ENCODE results near the gene DCDC1. TPM values are rescaled to one million over a fixed set of nuclear protein-coding genes. Genes with fewer than 3 reads are reported as not detected.

The DCDC1 gene
- total RNA-seq, 2 donors from 2014 or later, result 2.9 to 3.2 TPM

DNA sequence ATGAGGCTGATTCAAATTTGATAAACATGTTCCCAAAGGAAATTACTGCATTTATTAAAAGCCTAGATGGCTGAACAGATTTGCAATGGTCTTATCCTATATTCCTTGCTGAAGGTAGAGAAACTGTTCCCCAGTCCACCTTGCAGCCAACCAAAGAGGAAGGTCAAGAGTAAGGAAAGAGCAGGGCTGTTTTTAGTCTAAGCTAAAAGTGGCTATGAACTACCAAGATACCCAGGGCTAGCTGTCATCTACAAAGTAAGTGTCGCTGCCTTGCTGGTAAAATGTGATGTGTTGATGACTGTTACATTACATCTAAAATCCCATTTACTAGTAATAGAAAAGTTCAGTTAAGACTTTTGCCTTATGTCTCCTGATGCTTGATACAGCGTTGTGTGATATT is 493.3 kb downstream of the DCDC1 start:
- H3K36me3 Mint-ChIP-seq (ENCODE audit: low read depth), result no peaks in the 10 kb centered on the region
- no peaks in the 10 kb centered on the region for H3K4me1 Mint-ChIP-seq
- H3K4me1 ChIP-seq (ENCODE audit: control insufficient read depth, insufficient read depth, low read length), result no peaks in the 10 kb centered on the region
- H3K9me3 Mint-ChIP-seq, result no peaks in the 10 kb centered on the region
- TF ChIP-seq, protein P1, sequence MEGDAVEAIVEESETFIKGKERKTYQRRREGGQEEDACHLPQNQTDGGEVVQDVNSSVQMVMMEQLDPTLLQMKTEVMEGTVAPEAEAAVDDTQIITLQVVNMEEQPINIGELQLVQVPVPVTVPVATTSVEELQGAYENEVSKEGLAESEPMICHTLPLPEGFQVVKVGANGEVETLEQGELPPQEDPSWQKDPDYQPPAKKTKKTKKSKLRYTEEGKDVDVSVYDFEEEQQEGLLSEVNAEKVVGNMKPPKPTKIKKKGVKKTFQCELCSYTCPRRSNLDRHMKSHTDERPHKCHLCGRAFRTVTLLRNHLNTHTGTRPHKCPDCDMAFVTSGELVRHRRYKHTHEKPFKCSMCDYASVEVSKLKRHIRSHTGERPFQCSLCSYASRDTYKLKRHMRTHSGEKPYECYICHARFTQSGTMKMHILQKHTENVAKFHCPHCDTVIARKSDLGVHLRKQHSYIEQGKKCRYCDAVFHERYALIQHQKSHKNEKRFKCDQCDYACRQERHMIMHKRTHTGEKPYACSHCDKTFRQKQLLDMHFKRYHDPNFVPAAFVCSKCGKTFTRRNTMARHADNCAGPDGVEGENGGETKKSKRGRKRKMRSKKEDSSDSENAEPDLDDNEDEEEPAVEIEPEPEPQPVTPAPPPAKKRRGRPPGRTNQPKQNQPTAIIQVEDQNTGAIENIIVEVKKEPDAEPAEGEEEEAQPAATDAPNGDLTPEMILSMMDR (conservative IDR thresholded peaks at IDR 0.05), result no peak
- 96 to 100% methylated on average over 1 of the region's 2 CpGs for WGBS, 2 experiments (ENCODE audit: insufficient coverage in 1 of 2, insufficient read length in 1 of 2)
- H3K27ac Mint-ChIP-seq, result no peak overlapping the region
- H3K9me3 ChIP-seq (ENCODE audit: control insufficient read depth, low read length), result no peaks in the 10 kb centered on the region
- H3K9ac ChIP-seq (ENCODE audit: extremely low read depth, low read length, poor library complexity, severe bottlenecking), result no peak overlapping the region
- no peak overlapping the region for H3K27ac ChIP-seq (ENCODE audit: low read depth, low read length)
- H3K27me3 ChIP-seq (ENCODE audit: control insufficient read depth, insufficient read depth, low read length, poor library complexity, severe bottlenecking), result no peaks in the 10 kb centered on the region
- no peak for DNase-seq
- H3K36me3 ChIP-seq (ENCODE audit: control insufficient read depth, insufficient read depth, low read length), result no peaks in the 10 kb centered on the region
- no peaks in the 10 kb centered on the region for H3K27me3 Mint-ChIP-seq (ENCODE audit: insufficient read depth)
- H3K4me3 ChIP-seq (ENCODE audit: low read length), result no peak overlapping the region
- no peak overlapping the region for H3K4me3 Mint-ChIP-seq

DNA sequence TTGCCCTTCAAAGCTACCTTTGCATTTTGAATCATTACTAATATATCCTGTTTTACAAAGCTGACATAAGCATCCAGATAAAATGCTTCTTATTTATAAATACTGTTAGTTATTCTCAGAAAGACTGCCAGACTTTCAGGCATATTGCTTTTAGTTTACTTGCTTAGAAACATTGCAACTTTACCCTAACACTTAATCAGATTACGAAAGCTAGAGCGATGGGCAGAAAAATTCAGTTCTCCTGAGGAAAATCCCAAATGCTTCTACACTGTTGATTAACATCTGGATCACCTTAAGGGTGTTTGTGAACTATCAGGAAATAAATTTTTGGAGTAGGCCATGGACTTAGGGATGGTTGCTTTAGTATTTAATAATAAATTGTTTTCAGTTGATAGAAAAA is 493.7 kb downstream of the DCDC1 start:
- Mint-ChIP-seq H3K27ac (no peak overlapping the region), H3K27me3 (ENCODE audit: insufficient read depth) (no peaks in the 10 kb centered on the region), H3K36me3 (ENCODE audit: low read depth) (no peaks in the 10 kb centered on the region), H3K4me3 (no peak overlapping the region), H3K9me3 (no peaks in the 10 kb centered on the region), H3K4me1 (no peaks in the 10 kb centered on the region)
- TF ChIP-seq, protein P1 (conservative IDR thresholded peaks at IDR 0.05), result no peak
- no peaks in the 10 kb centered on the region for H3K9me3 ChIP-seq (ENCODE audit: control insufficient read depth, low read length)
- no peak overlapping the region for H3K9ac ChIP-seq (ENCODE audit: extremely low read depth, low read length, poor library complexity, severe bottlenecking)
- H3K4me1 ChIP-seq (ENCODE audit: control insufficient read depth, insufficient read depth, low read length), result no peaks in the 10 kb centered on the region
- H3K27ac ChIP-seq (ENCODE audit: low read depth, low read length), result no peak overlapping the region
- no peaks in the 10 kb centered on the region for H3K36me3 ChIP-seq (ENCODE audit: control insufficient read depth, insufficient read depth, low read length)
- no peak overlapping the region for H3K4me3 ChIP-seq (ENCODE audit: low read length)
- WGBS, 2 experiments (ENCODE audit: insufficient coverage in 1 of 2, insufficient read length in 1 of 2), result 97 to 100% methylated on average over 2 of the region's 2 CpGs
- no peaks in the 10 kb centered on the region for H3K27me3 ChIP-seq (ENCODE audit: control insufficient read depth, insufficient read depth, low read length, poor library complexity, severe bottlenecking)
- DNase-seq, result no peak

DNA sequence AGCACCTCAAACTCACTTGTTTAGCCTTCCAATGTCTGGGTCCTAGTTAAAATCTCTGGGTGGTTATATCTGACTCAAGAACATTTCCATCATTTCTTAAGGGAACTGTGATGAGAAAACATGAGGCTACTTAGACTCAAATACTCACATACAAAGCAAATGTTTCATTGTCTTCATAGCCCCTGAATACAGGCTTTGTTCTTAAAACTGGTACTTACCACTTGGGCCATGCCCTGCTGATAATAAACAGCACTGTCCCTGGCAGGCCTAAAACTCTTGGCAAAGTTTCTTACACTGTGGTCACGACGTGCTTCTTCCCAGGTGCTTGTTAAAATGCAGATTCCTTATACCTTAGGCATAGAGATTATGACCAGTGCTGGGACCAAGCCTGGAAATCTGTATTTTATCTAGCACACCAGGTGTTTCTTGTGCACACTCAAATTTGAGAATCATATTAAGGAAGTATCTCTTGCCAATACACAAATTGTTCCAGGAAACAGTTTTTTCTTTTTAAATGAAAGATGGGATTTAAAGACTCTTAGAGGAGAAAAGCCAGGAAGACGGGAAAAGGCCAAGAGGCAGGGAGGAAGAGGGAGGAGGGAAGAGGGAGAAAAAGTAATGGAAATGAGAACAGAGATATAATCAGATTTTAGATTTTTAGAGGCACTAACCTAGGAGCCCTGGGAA is 495.5 kb downstream of the DCDC1 start:
- Histone ChIP-seq H3K27me3 (ENCODE audit: control insufficient read depth, insufficient read depth, low read length, poor library complexity, severe bottlenecking) (no peaks in the 10 kb centered on the region), H3K4me3 (ENCODE audit: low read length) (no peak overlapping the region), H3K36me3 (ENCODE audit: control insufficient read depth, insufficient read depth, low read length) (no peaks in the 10 kb centered on the region), H3K9ac (ENCODE audit: extremely low read depth, low read length, poor library complexity, severe bottlenecking) (no peak overlapping the region), H3K27ac (ENCODE audit: low read depth, low read length) (no peak overlapping the region), H3K4me1 (ENCODE audit: control insufficient read depth, insufficient read depth, low read length) (peaks cover 7% of the 10 kb centered on the region), H3K9me3 (ENCODE audit: control insufficient read depth, low read length) (no peaks in the 10 kb centered on the region)
- peaks cover 11% of the 10 kb centered on the region for H3K4me1 Mint-ChIP-seq
- no peak for DNase-seq
- 81 to 88% methylated on average over 3 of the region's 3 CpGs for WGBS, 2 experiments (ENCODE audit: insufficient coverage in 1 of 2, insufficient read length in 1 of 2)
- no peak overlapping the region for H3K4me3 Mint-ChIP-seq
- TF ChIP-seq, protein P1 (conservative IDR thresholded peaks at IDR 0.05), result no peak
- no peaks in the 10 kb centered on the region for H3K36me3 Mint-ChIP-seq (ENCODE audit: low read depth)
- H3K9me3 Mint-ChIP-seq, result no peaks in the 10 kb centered on the region
- H3K27ac Mint-ChIP-seq, result no peak overlapping the region
- H3K27me3 Mint-ChIP-seq (ENCODE audit: insufficient read depth), result no peaks in the 10 kb centered on the region

All from endodermal cell (in vitro differentiated cells).